Chondrocyte (in vitro differentiated cells): ENCODE data around the gene FAM200C. TPM values are rescaled to one million over a fixed set of nuclear protein-coding genes. Genes with fewer than 3 reads are reported as not detected.

Source experiments
- DNase-seq: peaks from one replicate; pipeline ENCODE4 v3.0.0; 2021; ENCODE audit warnings: mixed read lengths, low spot score
- H3K27ac Mint-ChIP-seq: one replicate; pipeline ENCODE4 v1.8.0; 2021; ENCODE audit warnings: mild to moderate bottlenecking, moderate library complexity, mixed read lengths; ENCODE audit not compliant: unreplicated experiment
- H3K27me3 Mint-ChIP-seq: 2 replicates; pipeline ENCODE4 v1.8.0; 2021; ENCODE audit warnings: low read depth, mixed read lengths
- H3K36me3 Mint-ChIP-seq: 2 replicates; pipeline ENCODE4 v1.8.0; 2021; ENCODE audit warnings: low read depth, mixed read lengths
- H3K4me1 Mint-ChIP-seq: 2 replicates; pipeline ENCODE4 v1.8.0; 2021; ENCODE audit warnings: low read depth, mild to moderate bottlenecking, mixed read lengths
- H3K4me3 Mint-ChIP-seq: one replicate; pipeline ENCODE4 v1.8.0; 2021; ENCODE audit warnings: mild to moderate bottlenecking, moderate library complexity, mixed read lengths; ENCODE audit not compliant: unreplicated experiment
- H3K9me3 Mint-ChIP-seq: 2 replicates; pipeline ENCODE4 v1.8.0; 2021; ENCODE audit warnings: low read depth, mixed read lengths
- CTCF ChIP-seq: fragments of 200-600 bp; sonication (generic); IDR thresholded peaks from 2 replicates; pipeline ENCODE4 v1.5.0; 2021; ENCODE audit warnings: antibody characterized with exemption, mild to moderate bottlenecking, moderate library complexity
- total RNA-seq: library from RNA; stranded (reverse); gene quantifications from 3 replicates; pipeline ENCODE4 v1.2.1, GENCODE V29; 2021

FAM200C gene
- total RNA-seq, 1 donor from 2014 or later = 4.1 TPM

GRCh38 chr5:160432196-160432595 is 32.3 kb upstream of the FAM200C start:
- Mint-ChIP-seq H3K4me3 (no peak overlapping the region), H3K27ac (no peak overlapping the region), H3K9me3 (no peaks in the 10 kb centered on the region), H3K36me3 (no peaks in the 10 kb centered on the region), H3K4me1 (no peaks in the 10 kb centered on the region), H3K27me3 (peaks cover 16% of the 10 kb centered on the region)
- TF ChIP-seq CTCF = no peak
- DNase-seq = no peak

DNA sequence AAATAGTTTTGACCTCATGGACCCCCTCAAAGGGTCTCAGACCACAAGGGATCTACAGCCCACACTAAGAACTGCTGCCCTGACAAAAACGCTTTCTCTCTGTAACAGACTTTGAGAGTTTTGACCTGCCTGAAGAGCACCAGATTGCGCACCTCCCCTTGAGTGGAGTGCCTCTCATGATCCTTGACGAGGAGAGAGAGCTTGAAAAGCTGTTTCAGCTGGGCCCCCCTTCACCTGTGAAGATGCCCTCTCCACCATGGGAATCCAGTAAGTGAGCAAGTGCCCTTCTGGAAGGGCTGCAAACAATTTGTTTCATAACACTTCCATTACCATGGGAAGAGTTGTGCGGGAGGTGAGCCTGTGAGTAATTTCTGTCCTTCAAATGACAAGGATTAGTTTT is 27.8 kb upstream of the FAM200C start:
- no peak for DNase-seq
- Mint-ChIP-seq H3K27ac (no peak overlapping the region), H3K4me3 (no peak overlapping the region), H3K36me3 (no peaks in the 10 kb centered on the region), H3K27me3 (no peaks in the 10 kb centered on the region), H3K4me1 (peaks cover 20% of the 10 kb centered on the region), H3K9me3 (no peaks in the 10 kb centered on the region)
- no peak for TF ChIP-seq CTCF

DNA sequence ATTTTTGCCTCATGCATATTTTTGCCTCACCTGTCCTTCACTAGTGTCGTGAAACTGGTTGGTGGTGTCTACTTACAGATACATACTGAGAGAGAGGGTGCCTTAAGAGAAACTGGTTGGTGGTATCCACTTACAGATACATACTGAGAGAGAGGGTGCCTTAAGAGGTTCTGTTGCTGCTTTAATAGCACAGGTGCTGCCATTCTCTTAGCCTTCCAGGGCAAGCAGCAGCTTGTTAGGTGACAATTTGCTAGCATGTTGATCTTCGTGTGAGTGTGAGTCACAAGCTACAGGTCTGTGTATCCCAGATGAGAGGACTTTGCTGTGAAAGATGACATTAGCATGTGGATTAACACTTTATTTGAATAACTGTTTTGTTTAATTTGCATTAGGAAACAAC is 23.2 kb upstream of the FAM200C start:
- TF ChIP-seq CTCF = no peak
- H3K27me3 Mint-ChIP-seq = no peaks in the 10 kb centered on the region
- H3K4me1 Mint-ChIP-seq = peaks cover 47% of the 10 kb centered on the region
- H3K27ac Mint-ChIP-seq = no peak overlapping the region
- H3K9me3 Mint-ChIP-seq = no peaks in the 10 kb centered on the region
- H3K4me3 Mint-ChIP-seq = peak overlapping the region; percentile 1
- H3K36me3 Mint-ChIP-seq = no peaks in the 10 kb centered on the region
- no peak for DNase-seq

DNA sequence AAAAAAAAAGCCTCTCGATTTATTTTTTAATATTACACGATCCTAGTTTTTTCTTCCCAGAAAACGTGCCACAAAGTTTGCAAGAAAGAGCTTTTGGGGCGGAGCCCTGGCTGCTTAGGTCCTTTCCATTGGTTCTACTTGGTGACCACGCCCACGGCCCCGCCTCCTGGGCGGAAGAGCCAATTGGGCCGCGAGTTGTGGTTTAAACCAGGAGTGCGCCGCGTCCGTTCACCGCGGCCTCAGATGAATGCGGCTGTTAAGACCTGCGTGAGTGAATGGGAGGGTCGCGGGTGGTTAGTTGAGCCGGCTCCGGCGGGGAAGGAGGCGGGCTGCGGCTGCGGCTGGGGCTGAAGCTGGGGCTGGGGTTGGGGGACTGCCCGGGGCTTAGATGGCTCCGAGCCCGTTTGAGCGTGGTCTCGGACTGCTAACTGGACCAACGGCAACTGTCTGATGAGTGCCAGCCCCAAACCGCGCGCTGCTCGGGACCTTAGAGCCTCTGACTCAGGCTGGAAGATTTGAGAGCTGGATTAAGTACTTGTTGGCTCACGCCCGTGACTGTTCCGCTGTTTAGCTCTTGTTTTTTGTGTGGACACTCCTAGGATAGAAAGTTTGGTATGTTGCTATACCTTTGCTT is 21.9 kb upstream of the FAM200C start, which contains the start of gene PTTG1:
TSS of gene PTTG1 (plus strand) at position 231 of the 634 bp plus-strand sequence. CDS start 458 bp downstream, outside the sequence.
- Mint-ChIP-seq H3K4me3 (peak within 1 kb of the TSS; percentile 94), H3K27ac (peak within 1 kb of the TSS; percentile 99), H3K9me3 (no peaks in the 10 kb centered on the region), H3K36me3 (no peaks in the 10 kb centered on the region), H3K27me3 (no peaks in the 10 kb centered on the region), H3K4me1 (peaks cover 58% of the 10 kb centered on the region)
- no peak for TF ChIP-seq CTCF
- peak; percentile 96 for DNase-seq

DNA sequence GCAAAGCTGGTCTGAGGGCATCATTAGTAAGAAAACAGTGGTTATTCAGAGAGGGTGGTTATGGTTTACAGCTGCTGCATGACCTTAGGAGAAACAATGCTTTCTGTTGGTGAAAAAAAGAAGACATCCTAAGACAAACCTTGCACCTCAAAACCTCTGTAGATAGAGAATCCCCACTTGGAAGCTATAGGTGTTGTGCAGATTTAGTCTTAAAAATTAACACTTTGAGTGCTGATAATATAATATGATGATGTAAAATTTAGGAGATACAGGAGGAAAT is 20.4 kb upstream of the FAM200C start:
- TF ChIP-seq CTCF = no peak
- no peaks in the 10 kb centered on the region for H3K9me3 Mint-ChIP-seq
- H3K27ac Mint-ChIP-seq = no peak overlapping the region
- peaks cover 63% of the 10 kb centered on the region for H3K4me1 Mint-ChIP-seq
- no peaks in the 10 kb centered on the region for H3K27me3 Mint-ChIP-seq
- H3K4me3 Mint-ChIP-seq = peak overlapping the region; percentile 99
- DNase-seq = no peak
- no peaks in the 10 kb centered on the region for H3K36me3 Mint-ChIP-seq
